Urothelium cell line (cell line): ENCODE results near the gene RNF208.

Experiments used
- DNase-seq: peaks from one replicate; pipeline ENCODE4 v3.0.0; 2011; ENCODE audit warnings: low spot score, mixed read lengths
- FAIRE-seq: peaks from 2 replicates; lab custom pipeline; 2011; peaks lifted over from hg19 to GRCh38; lab: Jason Lieb, UNC

The RNF208 gene

GRCh38 chr9:137193771-137194170, 28.3 kb downstream of the RNF208 start:
- FAIRE-seq (no peak), DNase-seq (no peak)

- FAIRE-seq (no peak), DNase-seq (no peak)
These were observed 29.2 kb downstream of the RNF208 start for GRCh38 chr9:137192859-137193258.

GRCh38 chr9:137192448-137192780, 29.6 kb downstream of the RNF208 start:
- FAIRE-seq: no peak
- no peak for DNase-seq

- FAIRE-seq (no peak), DNase-seq (no peak)
These were observed 30.2 kb downstream of the RNF208 start for GRCh38 chr9:137191691-137192447.

- FAIRE-seq: no peak
- no peak for DNase-seq
These were observed 30.8 kb downstream of the RNF208 start for GRCh38 chr9:137191245-137191644.

- DNase-seq: no peak
- FAIRE-seq: no peak
These were observed 31.7 kb downstream of the RNF208 start for GRCh38 chr9:137190315-137190856.

- FAIRE-seq: no peak
These were observed 32.4 kb downstream of the RNF208 start for GRCh38 chr9:137189297-137190295.

GRCh38 chr9:137188490-137189296, 33.3 kb downstream of the RNF208 start, which contains the start of the genes ANAPC2 and SSNA1:
ANAPC2 (minus strand) TSS chr9:137188560; CDS start chr9:137188532, 28 bp downstream.
SSNA1 (plus strand) TSS chr9:137188676; CDS start chr9:137188727, 51 bp downstream.
- peak; percentile 94 for DNase-seq
- peak; percentile 99 for FAIRE-seq

More at GRCh38 chr9:137189297-137190295, 32.4 kb downstream of the RNF208 start:
- DNase-seq: no peak

GRCh38 chr9:137188086-137188489, 34.0 kb downstream of the RNF208 start:
- FAIRE-seq (no peak), DNase-seq (no peak)

GRCh38 chr9:137187386-137187785, 34.7 kb downstream of the RNF208 start:
- FAIRE-seq: no peak

GRCh38 chr9:137186385-137186784, 35.7 kb downstream of the RNF208 start:
- no peak for FAIRE-seq

More at GRCh38 chr9:137187386-137187785, 34.7 kb downstream of the RNF208 start:
- DNase-seq: no peak

GRCh38 chr9:137185921-137186320, 36.1 kb downstream of the RNF208 start:
- FAIRE-seq: no peak

More at GRCh38 chr9:137186385-137186784, 35.7 kb downstream of the RNF208 start:
- no peak for DNase-seq

GRCh38 chr9:137184881-137185660, 37.0 kb downstream of the RNF208 start:
- FAIRE-seq: no peak
- DNase-seq: no peak

More at GRCh38 chr9:137185921-137186320, 36.1 kb downstream of the RNF208 start:
- DNase-seq: no peak

- FAIRE-seq: no peak
- no peak for DNase-seq
These were observed 38.0 kb downstream of the RNF208 start for GRCh38 chr9:137183980-137184595.

GRCh38 chr9:137182836-137183235, 39.2 kb downstream of the RNF208 start:
- DNase-seq: no peak
- FAIRE-seq: no peak

- DNase-seq: no peak
- FAIRE-seq: no peak
These were observed 40.4 kb downstream of the RNF208 start for GRCh38 chr9:137181680-137182079.

GRCh38 chr9:137180491-137180890, 41.5 kb downstream of the RNF208 start:
- FAIRE-seq (no peak), DNase-seq (no peak)

GRCh38 chr9:137179761-137180160, 42.3 kb downstream of the RNF208 start:
- no peak for FAIRE-seq
- DNase-seq: no peak
